NK-92 (cell line): ENCODE measurements around the gene THNSL1.

ENCODE experiments used
- DNase-seq: peaks from one replicate; lab custom pipeline; 2025; ENCODE audit not compliant: unreplicated experiment; lab: John Stamatoyannopoulos, UW

THNSL1 gene

DNA sequence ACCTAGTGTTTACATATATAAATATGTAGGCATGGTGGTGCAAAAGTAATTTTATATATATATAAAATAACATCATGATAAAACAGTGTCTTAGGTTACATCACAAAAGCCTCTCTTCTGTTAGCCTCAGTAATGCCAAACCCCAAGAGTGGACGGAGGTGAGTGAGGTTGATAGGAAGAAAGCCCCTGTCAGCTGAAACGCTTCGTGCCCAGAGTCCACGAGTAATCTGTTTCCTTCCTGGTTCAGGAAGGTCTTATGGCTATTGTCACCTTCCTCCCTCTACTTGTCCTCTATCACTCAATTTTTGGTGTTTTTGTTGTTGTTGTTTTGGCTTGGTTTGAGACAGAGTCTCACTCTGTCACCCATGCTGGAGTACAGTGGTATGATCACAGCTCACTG, 41.5 kb downstream of the THNSL1 start:
- no peak for DNase-seq

DNA sequence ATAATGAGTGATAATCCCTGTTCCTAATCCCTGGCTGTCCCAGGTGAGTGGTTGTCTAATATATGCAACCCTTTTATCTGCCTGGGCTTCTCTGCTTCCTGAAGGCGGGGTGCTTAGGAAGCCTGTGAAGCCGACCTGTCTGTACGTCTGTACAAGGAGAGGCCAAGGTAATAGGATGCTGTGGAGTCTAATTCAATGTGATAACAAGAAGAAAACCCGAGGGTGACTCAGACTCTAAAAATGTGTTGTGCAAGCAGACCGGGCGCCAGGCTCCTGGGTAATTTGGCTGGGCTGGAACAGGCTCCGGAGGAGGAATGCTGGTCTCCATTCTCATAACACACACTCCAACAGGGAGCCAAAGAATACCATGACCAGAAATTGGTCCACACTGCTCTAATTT, 43.6 kb downstream of the THNSL1 start:
- DNase-seq: no peak

DNA sequence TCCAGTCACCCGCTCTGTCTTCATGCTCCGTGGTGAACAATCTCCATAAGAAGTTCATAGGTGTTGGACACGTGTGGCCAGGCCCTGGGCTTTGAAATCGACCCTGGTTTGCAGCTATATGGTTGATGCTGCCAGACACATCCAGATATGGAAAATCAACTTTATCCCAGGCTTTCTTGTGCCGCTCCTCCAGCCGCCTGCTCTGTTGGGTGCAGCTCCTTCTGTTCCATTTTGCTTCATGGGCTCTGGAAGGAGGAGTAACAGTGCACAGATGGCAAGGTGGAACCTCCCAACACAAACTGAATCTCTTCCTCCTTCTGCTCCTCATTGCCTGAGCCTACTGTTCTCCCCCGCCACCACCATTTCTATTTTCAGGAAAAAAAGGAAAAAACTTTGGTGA, 44.7 kb downstream of the THNSL1 start:
- DNase-seq: no peak

GRCh38 chr10:25061711-25062449, 45.5 kb downstream of the THNSL1 start:
- DNase-seq: no peak

DNA sequence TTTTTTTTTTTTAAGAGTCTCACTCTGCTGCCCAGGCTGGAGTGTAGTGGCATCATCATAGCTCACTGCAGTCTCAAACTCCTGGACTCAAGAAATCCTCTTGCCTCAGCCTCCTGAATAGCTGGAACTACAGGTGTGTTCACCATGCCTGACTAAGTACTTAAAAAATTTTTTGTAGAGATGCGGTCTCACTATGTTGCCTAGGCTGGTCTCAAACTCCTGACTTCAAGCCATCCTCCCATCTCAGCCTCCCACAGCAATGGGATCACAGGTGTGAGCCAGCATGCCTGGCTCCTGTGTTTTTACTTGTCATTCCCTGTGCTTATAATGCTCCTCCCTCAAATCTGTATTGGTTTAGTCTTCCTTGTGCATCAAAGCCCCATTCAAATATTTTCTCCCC, 46.7 kb downstream of the THNSL1 start:
- no peak for DNase-seq

GRCh38 chr10:25063644-25064043, 47.2 kb downstream of the THNSL1 start:
- DNase-seq: no peak

- DNase-seq: no peak
Measured at GRCh38 chr10:25064401-25064800, 48.0 kb downstream of the THNSL1 start.

DNA sequence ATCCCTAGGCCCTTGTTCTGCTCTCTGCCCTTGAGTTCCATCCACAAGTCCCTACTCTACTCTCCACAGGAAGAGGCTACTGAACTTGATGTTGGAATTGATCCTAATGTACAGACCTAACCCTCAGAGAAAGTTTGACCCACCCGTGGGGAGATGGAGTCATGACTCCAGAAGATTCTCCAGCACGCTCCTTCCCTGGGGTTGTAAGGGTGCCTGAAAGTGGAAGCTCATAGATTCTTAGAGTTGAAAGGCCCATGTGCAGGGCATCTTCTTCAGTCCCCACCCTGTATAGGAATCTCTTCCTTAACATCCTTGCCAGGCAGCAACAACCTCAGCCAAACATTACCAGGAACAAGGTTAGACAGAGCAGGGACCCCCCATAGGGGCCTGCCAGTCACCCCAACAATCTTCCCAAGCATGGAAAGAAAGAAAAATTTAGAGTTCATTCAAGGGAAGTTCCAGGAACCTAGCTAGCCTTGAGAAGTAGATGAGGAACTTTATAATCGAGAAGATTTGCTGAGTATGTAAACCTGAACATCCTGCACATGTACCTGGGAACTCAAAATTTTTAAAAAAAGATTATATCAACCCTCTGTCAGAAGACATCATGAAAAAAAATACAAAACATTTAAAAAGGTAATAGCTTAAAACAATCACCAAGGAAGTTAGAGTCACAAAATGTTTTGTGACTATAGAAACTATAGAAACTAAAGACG, 49.5 kb downstream of the THNSL1 start:
- no peak for DNase-seq

GRCh38 chr10:25068152-25069058, 52.0 kb downstream of the THNSL1 start:
- no peak for DNase-seq

DNA sequence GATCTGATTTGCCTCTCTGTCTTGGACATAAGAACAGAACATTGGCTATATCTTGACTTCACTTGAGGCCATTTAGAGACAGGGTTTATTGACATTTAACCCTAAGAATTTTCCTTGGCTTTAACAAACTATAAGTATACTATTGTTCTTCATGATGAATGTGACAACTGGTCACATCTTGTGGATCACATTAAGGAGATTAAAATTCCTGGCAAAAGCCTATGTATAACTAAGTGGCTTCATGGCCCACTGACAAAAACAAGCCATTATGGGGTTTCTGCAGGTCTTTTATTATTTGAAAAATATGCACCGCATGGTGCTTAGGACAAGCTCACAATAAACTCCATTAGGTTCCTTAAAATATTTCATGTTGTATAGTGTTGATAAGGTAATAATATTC, 54.8 kb downstream of the THNSL1 start:
- DNase-seq: no peak

- DNase-seq: no peak
Measured at GRCh38 chr10:25072786-25073185, 56.4 kb downstream of the THNSL1 start.

- no peak for DNase-seq
Measured at GRCh38 chr10:25075825-25076224, 59.4 kb downstream of the THNSL1 start.
